Epithelial cell of prostate (primary cell): ENCODE data around the gene HSD11B2.

Source experiments
- DNase-seq: peaks from one replicate; pipeline ENCODE4 v3.0.0-alpha.2; 2011; ENCODE audit warnings: low read depth, low spot score
- H3K27ac ChIP-seq: fragments of 450-650 bp; 2 replicates; pipeline ENCODE4 v1.5.1; 2017; ENCODE audit warnings: mild to moderate bottlenecking

The HSD11B2 gene

GRCh38 chr16:67447508-67448076 lies 16.7 kb downstream of the HSD11B2 start:
- no peak for DNase-seq
- H3K27ac ChIP-seq, result no peak overlapping the region

GRCh38 chr16:67448580-67448979 lies 17.7 kb downstream of the HSD11B2 start:
- no peak for DNase-seq
- no peak overlapping the region for H3K27ac ChIP-seq

GRCh38 chr16:67449336-67449735 lies 18.4 kb downstream of the HSD11B2 start:
- H3K27ac ChIP-seq, result no peak overlapping the region
- DNase-seq, result no peak

GRCh38 chr16:67449739-67450138 lies 18.8 kb downstream of the HSD11B2 start:
- no peak overlapping the region for H3K27ac ChIP-seq
- DNase-seq, result no peak

GRCh38 chr16:67451061-67451703 lies 20.3 kb downstream of the HSD11B2 start:
- no peak overlapping the region for H3K27ac ChIP-seq
- no peak for DNase-seq

- no peak for DNase-seq
- no peak overlapping the region for H3K27ac ChIP-seq
Observed at GRCh38 chr16:67451704-67452435, 20.9 kb downstream of the HSD11B2 start.

GRCh38 chr16:67454104-67454503 lies 23.2 kb downstream of the HSD11B2 start:
- no peak overlapping the region for H3K27ac ChIP-seq
- no peak for DNase-seq

- H3K27ac ChIP-seq, result no peak overlapping the region
Observed at GRCh38 chr16:67454852-67455251, 23.9 kb downstream of the HSD11B2 start.

GRCh38 chr16:67456391-67457081 lies 25.6 kb downstream of the HSD11B2 start:
- DNase-seq, result no peak
- H3K27ac ChIP-seq, result peak overlapping the region; percentile 27

More at GRCh38 chr16:67454852-67455251, 23.9 kb downstream of the HSD11B2 start:
- DNase-seq, result no peak

GRCh38 chr16:67457611-67458010 lies 26.7 kb downstream of the HSD11B2 start:
- no peak overlapping the region for H3K27ac ChIP-seq
- no peak for DNase-seq

GRCh38 chr16:67458121-67458641 lies 27.3 kb downstream of the HSD11B2 start:
- no peak for DNase-seq
- no peak overlapping the region for H3K27ac ChIP-seq

GRCh38 chr16:67459066-67459860 lies 28.3 kb downstream of the HSD11B2 start:
- H3K27ac ChIP-seq, result no peak overlapping the region
- no peak for DNase-seq

- DNase-seq, result no peak
- H3K27ac ChIP-seq, result no peak overlapping the region
Observed at GRCh38 chr16:67459861-67460150, 28.9 kb downstream of the HSD11B2 start.

- H3K27ac ChIP-seq, result no peak overlapping the region
- no peak for DNase-seq
Observed at GRCh38 chr16:67460168-67460567, 29.2 kb downstream of the HSD11B2 start.

GRCh38 chr16:67460961-67461360 lies 30.0 kb downstream of the HSD11B2 start:
- no peak for DNase-seq
- peak overlapping the region; percentile 46 for H3K27ac ChIP-seq

GRCh38 chr16:67461600-67462278 lies 30.8 kb downstream of the HSD11B2 start:
- DNase-seq, result no peak
- H3K27ac ChIP-seq, result peak overlapping the region; percentile 46

GRCh38 chr16:67462279-67462655 lies 31.3 kb downstream of the HSD11B2 start:
- peak overlapping the region; percentile 46 for H3K27ac ChIP-seq
- DNase-seq, result no peak

- H3K27ac ChIP-seq, result peak overlapping the region; percentile 46
- DNase-seq, result no peak
Observed at GRCh38 chr16:67463059-67463458, 32.1 kb downstream of the HSD11B2 start.

GRCh38 chr16:67463691-67464090 lies 32.8 kb downstream of the HSD11B2 start:
- DNase-seq, result no peak
- H3K27ac ChIP-seq, result no peak overlapping the region

GRCh38 chr16:67464565-67464964 lies 33.6 kb downstream of the HSD11B2 start:
- no peak for DNase-seq
- H3K27ac ChIP-seq, result no peak overlapping the region
